Natural killer cell (primary cell): ENCODE results near the gene ZNF789. TPM values are rescaled to one million over a fixed set of nuclear protein-coding genes. Genes with fewer than 3 reads are reported as not detected.
"Not testable (repeated sequence)": the region's sequence is repeated elsewhere in the genome, so short reads cannot be mapped to it uniquely, and the experiment has no call there.

Experiments used
- ATAC-seq, 3 donors: fragments of 150-1000 bp in 2 of 3; fragments of 200-7000 bp in 1 of 3; cut with Tn5 transposase; 1 replicate in 1 of 3; 2 replicates in 2 of 3; pipeline ENCODE4 v1.10.0; 2021; ENCODE audit warnings: mild to moderate bottlenecking in 2 of 3, moderate library complexity in 2 of 3
- DNase-seq, 2 donors: peaks; one replicate each; pipeline versions ENCODE4 v3.0.0 to v3.0.0-alpha.2; 2013 to 2021; ENCODE audit warnings: mixed read lengths in 1 of 2
- H3K27ac ChIP-seq: one replicate; pipeline ENCODE4 v1.5.1; 2013; ENCODE audit warnings: mild to moderate bottlenecking, low read length
- H3K27me3 ChIP-seq: one replicate; pipeline ENCODE4 v1.6.1; 2013; ENCODE audit warnings: low read length; ENCODE audit not compliant: control insufficient read depth, insufficient read depth
- H3K36me3 ChIP-seq: one replicate; pipeline ENCODE4 v1.6.1; 2013; ENCODE audit warnings: low read length; ENCODE audit not compliant: control insufficient read depth, insufficient read depth
- H3K4me1 ChIP-seq: one replicate; pipeline ENCODE4 v1.6.1; 2013; ENCODE audit warnings: low read length; ENCODE audit not compliant: control insufficient read depth, insufficient read depth
- H3K4me3 ChIP-seq: one replicate; pipeline ENCODE4 v1.5.1; 2013; ENCODE audit warnings: low read length
- H3K9me3 ChIP-seq: one replicate; pipeline ENCODE4 v1.6.1; 2013; ENCODE audit warnings: low read length; ENCODE audit not compliant: control insufficient read depth, insufficient read depth
- H3K27ac Mint-ChIP-seq, 2 donors: one replicate each; pipeline ENCODE4 v1.8.0; 2022; ENCODE audit warnings: mild to moderate bottlenecking in 2 of 2, mixed read lengths in 2 of 2, moderate library complexity in 1 of 2
- H3K27me3 Mint-ChIP-seq, 2 donors: one replicate each; pipeline ENCODE4 v1.8.0; 2022; ENCODE audit warnings: low read depth in 2 of 2, mixed read lengths in 2 of 2
- H3K36me3 Mint-ChIP-seq: one replicate; pipeline ENCODE4 v1.8.0; 2022; ENCODE audit warnings: mixed read lengths
- H3K4me1 Mint-ChIP-seq, 2 donors: one replicate each; pipeline ENCODE4 v1.8.0; 2022; ENCODE audit warnings: mixed read lengths in 2 of 2
- H3K4me3 Mint-ChIP-seq: one replicate; pipeline ENCODE4 v1.8.0; 2022; ENCODE audit warnings: mild to moderate bottlenecking, moderate library complexity, mixed read lengths
- H3K9me3 Mint-ChIP-seq, 2 donors: one replicate each; pipeline ENCODE4 v1.8.0; 2022; ENCODE audit warnings: mixed read lengths in 2 of 2
- WGBS: methylation state at CpG from one replicate; pipeline ENCODE4 v1.1.7; 2013; ENCODE audit warnings: missing lambda C conversion rate; ENCODE audit not compliant: insufficient coverage; 5-methylcytosine and 5-hydroxymethylcytosine counted together
- intact Hi-C: fragments of 100-400 bp; cut with micrococcal nuclease; formaldehyde crosslinking; loops from one replicate; pipeline ENCODE4 v1.14.2; 2022
- total RNA-seq, 4 donors: library from RNA; stranded (reverse); fragments of 120-200 nt in 1 of 4; gene quantifications; one replicate each; pipeline versions ENCODE4 v1.2.3 to v1.2.4, GENCODE V29; 2013 to 2022
- TF ChIP-seq, protein P1 (sequence below): fragments of 200-600 bp; IDR thresholded peaks from one replicate; pipeline ENCODE4 v1.8.0; 2022; ENCODE audit warnings: antibody characterized with exemption

ZNF789 gene
- total RNA-seq, 3 donors from 2014 or later (not counting 1 experiment from before 2014, with no cell fraction given): 16.7 to 18.6 (median 16.8) TPM

DNA sequence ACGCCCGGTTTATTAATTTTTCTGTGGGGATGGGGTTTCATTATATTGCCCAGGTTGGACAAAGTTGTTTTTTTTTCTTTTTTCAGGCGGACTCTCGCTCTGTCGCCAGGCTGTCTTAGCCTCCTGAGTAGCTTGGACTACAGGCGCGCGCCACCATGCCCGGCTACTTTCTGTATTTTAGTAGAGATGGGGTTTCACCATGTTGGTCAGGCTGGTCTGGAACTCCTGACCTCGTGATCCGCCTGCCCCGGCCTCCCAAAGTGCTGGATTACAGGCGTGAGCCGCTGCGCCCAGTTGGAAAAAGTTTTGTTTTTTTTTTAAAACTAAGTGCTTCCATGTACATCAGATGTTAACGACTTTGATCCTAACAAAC is 27.9 kb downstream of the ZNF789 start:
- Mint-ChIP-seq H3K36me3 (no peaks in the 10 kb centered on the region), H3K9me3 (no peaks in the 10 kb centered on the region), H3K4me1 (peaks cover 29 to 34% of the 10 kb centered on the region in 2 donors), H3K27ac (peak overlapping the region; percentile 95 to 99), H3K4me3 (peak overlapping the region; percentile 100), H3K27me3 (no peaks in the 10 kb centered on the region)
- no peak for DNase-seq
- Histone ChIP-seq H3K36me3 (peaks cover 16% of the 10 kb centered on the region), H3K4me3 (peak overlapping the region; percentile 92), H3K4me1 (peaks cover 47% of the 10 kb centered on the region), H3K9me3 (no peaks in the 10 kb centered on the region), H3K27ac (peak overlapping the region; percentile 96), H3K27me3 (no peaks in the 10 kb centered on the region)
- ATAC-seq: no peak
- 53% methylated on average over 15 of the region's 16 CpGs for WGBS
- intact Hi-C loops: loop anchor here (1.0 to 10.0 kb wide), 4 partner anchors 28 to 126 kb away; partner anchors contain the start of genes ARPC1B, FAM200A, ZNF789 and ZSCAN25
- TF ChIP-seq, protein P1, sequence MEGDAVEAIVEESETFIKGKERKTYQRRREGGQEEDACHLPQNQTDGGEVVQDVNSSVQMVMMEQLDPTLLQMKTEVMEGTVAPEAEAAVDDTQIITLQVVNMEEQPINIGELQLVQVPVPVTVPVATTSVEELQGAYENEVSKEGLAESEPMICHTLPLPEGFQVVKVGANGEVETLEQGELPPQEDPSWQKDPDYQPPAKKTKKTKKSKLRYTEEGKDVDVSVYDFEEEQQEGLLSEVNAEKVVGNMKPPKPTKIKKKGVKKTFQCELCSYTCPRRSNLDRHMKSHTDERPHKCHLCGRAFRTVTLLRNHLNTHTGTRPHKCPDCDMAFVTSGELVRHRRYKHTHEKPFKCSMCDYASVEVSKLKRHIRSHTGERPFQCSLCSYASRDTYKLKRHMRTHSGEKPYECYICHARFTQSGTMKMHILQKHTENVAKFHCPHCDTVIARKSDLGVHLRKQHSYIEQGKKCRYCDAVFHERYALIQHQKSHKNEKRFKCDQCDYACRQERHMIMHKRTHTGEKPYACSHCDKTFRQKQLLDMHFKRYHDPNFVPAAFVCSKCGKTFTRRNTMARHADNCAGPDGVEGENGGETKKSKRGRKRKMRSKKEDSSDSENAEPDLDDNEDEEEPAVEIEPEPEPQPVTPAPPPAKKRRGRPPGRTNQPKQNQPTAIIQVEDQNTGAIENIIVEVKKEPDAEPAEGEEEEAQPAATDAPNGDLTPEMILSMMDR: no peak

DNA sequence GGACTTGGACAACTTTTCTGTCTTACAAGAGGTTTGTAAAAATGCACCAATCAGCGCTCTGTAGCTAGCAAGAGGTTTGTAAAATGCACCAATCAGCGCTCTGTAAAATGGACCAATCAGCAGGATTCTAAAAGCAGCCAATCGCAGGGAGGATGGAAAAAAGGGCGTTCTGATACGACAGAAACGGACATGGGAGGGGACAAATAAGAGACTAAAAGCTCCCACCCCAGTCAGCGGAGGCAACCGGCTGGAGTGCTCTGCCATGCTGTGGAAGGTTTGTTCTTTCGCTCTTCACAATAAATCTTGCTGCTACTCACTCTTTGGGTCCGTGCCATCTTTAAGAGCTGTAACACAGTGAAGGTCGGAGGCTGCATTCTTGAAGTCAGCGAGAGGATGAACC is 28.5 kb downstream of the ZNF789 start:
- peaks cover 32 to 40% of the 10 kb centered on the region in 2 donors for H3K4me1 Mint-ChIP-seq
- H3K9me3 ChIP-seq, ATAC-seq, H3K27me3 Mint-ChIP-seq, H3K27me3 ChIP-seq, H3K27ac ChIP-seq, H3K36me3 Mint-ChIP-seq, H3K4me3 ChIP-seq, H3K9me3 Mint-ChIP-seq, DNase-seq: not testable (repeated sequence)
- peak overlapping the region; percentile 100 for H3K4me3 Mint-ChIP-seq
- H3K36me3 ChIP-seq: peaks cover 14% of the 10 kb centered on the region
- H3K4me1 ChIP-seq: peaks cover 50% of the 10 kb centered on the region
- H3K27ac Mint-ChIP-seq: peak overlapping the region; percentile 95 to 99
- 98% methylated on average over 12 of the region's 12 CpGs for WGBS
- intact Hi-C loops: loop anchor here (5.0 to 10.0 kb wide), 2 partner anchors 116 to 126 kb away; partner anchors contain the start of genes ARPC1B and ZSCAN25

DNA sequence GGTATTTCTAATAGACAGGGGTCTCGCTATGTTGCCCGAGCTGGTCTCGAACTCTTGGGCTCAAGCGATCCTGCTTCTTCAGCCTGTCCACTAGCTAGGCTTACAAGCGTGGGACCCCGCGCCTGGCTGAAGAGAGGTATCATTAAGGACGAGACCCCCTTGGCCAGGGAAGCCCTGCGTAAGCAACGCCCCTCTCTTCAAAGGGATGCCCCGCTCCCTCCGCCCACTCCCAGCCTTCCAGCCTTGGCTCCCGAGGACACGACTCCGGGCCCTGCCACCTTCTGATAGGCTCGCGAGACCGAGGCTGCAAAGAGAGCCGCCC is 31.6 kb downstream of the ZNF789 start:
- no peaks in the 10 kb centered on the region for H3K36me3 ChIP-seq
- H3K4me3 ChIP-seq: peak overlapping the region; percentile 95
- peak overlapping the region; percentile 90 for H3K27ac ChIP-seq
- H3K27me3 ChIP-seq: no peaks in the 10 kb centered on the region
- intact Hi-C loops: loop anchor here (1.0 to 10.0 kb wide), 5 partner anchors 38 to 129 kb away; partner anchors contain the start of genes ARPC1B, ATP5MF, BUD31 and FAM200A
- Mint-ChIP-seq H3K27me3 (no peaks in the 10 kb centered on the region), H3K4me3 (peak overlapping the region; percentile 98), H3K36me3 (no peaks in the 10 kb centered on the region), H3K9me3 (no peaks in the 10 kb centered on the region), H3K4me1 (peaks cover 18 to 29% of the 10 kb centered on the region in 2 donors), H3K27ac (peak overlapping the region; percentile 95 to 96)
- 7% methylated on average over 19 of the region's 19 CpGs for WGBS
- ATAC-seq (no peak), DNase-seq (no peak)
- H3K9me3 ChIP-seq: no peaks in the 10 kb centered on the region
- TF ChIP-seq, protein P1: no peak
- peaks cover 30% of the 10 kb centered on the region for H3K4me1 ChIP-seq

DNA sequence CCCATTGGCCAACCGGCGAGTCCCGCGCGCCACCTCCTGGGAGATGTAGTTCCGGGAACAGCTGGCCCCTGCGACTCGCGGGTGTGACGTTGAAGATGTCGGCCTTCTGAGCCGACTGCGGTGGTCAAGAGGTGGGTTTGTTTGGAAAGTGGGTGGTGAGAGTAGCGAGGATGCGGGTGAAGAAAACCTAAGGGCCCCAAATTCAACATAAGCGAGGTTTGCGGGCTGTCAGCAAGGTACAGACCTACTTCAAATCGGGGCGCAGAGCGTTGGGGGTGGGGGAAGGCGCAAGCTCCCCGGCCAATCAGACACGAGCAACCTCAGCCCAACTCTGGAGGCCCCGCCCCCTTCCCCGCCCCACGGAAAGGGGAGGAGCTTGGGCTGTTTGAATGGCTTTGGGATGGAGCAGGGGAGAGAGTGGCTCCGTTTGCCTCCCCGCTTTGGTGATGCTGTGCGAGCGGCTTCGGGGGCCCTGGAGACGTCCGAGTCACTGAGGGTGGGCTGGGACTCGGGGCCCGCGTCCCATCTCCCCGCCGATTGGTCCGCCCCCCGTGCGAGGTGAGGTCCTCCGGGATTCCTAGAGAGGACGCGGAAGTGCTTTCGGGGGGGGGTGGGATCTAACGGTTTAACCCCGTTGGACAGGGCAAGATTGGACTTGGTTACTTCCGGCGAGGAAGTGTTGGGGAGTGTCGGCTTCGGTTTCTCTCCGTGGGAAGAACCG is 32.1 kb downstream of the ZNF789 start, which contains the start of gene ZKSCAN5:
Gene ZKSCAN5, plus strand, starts transcription at position 60 of the 721 bp plus-strand sequence. CDS start 1,383 bp downstream, outside the sequence.
- H3K27me3 Mint-ChIP-seq: no peaks in the 10 kb centered on the region
- H3K4me3 Mint-ChIP-seq: peak within 1 kb of the TSS; percentile 98
- Histone ChIP-seq H3K27me3 (no peaks in the 10 kb centered on the region), H3K4me3 (peak within 1 kb of the TSS; percentile 95), H3K4me1 (peaks cover 30% of the 10 kb centered on the region), H3K9me3 (no peaks in the 10 kb centered on the region), H3K36me3 (no peaks in the 10 kb centered on the region), H3K27ac (peak within 1 kb of the TSS; percentile 90)
- TF ChIP-seq, protein P1: no peak
- intact Hi-C loops: loop anchor here (1.0 to 10.0 kb wide), 5 partner anchors 38 to 130 kb away; partner anchors contain the start of genes ARPC1B, ATP5MF, BUD31 and FAM200A
- ATAC-seq (peak; percentile 84 to 95 (median 85)), DNase-seq (peak; percentile 97)
- no peaks in the 10 kb centered on the region for H3K36me3 Mint-ChIP-seq
- H3K9me3 Mint-ChIP-seq: no peaks in the 10 kb centered on the region
- under 1% methylated on average over 53 of the region's 53 CpGs for WGBS
- H3K27ac Mint-ChIP-seq: peak within 1 kb of the TSS; percentile 95 to 96
- peaks cover 18 to 24% of the 10 kb centered on the region in 2 donors for H3K4me1 Mint-ChIP-seq
